ENCODE results near the gene CD46.

CD46 gene

GRCh38 chr1:207828046-207828445 lies 76.2 kb downstream of the CD46 start:
- DNase-seq (ENCODE audit: low read depth): no peak

DNA sequence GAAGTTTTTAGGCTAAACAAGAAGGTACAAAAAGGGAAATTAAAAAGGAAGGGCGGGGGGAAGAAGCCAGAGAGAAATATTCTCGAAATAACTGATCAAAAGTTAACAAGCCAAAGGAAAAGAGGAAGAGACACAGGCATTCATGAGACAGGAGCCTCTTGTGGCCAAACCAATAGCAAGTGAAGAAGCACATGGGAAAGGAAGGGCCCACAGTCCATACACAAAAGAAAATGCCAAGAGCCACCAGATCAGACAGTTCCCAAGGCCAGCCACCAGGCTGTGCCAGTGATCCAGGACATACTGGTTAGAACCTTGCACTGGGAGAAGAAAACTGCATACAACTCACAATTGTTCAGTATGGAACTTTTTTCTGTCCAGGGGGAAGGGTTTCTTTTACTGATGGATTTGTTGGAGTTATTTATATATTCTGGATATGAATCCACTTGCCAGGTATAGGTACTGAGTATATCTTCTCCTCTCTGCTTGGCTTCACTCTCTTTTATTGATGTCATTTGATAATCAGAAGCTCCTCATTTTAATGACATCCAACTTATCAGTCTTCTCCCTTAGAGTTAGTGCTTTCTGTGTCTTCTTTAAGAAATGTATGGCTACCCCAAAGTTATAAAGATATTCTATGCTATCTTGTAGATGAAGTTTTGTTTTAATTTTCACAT lies 76.8 kb downstream of the CD46 start:
- DNase-seq (ENCODE audit: low read depth): peak; percentile 21

GRCh38 chr1:207829576-207829975 lies 77.7 kb downstream of the CD46 start:
- DNase-seq (ENCODE audit: low read depth): no peak

- DNase-seq (ENCODE audit: low read depth): no peak
Observed at GRCh38 chr1:207830788-207831187, 78.9 kb downstream of the CD46 start.

GRCh38 chr1:207831517-207832327 lies 79.9 kb downstream of the CD46 start:
- DNase-seq (ENCODE audit: low read depth): no peak

DNA sequence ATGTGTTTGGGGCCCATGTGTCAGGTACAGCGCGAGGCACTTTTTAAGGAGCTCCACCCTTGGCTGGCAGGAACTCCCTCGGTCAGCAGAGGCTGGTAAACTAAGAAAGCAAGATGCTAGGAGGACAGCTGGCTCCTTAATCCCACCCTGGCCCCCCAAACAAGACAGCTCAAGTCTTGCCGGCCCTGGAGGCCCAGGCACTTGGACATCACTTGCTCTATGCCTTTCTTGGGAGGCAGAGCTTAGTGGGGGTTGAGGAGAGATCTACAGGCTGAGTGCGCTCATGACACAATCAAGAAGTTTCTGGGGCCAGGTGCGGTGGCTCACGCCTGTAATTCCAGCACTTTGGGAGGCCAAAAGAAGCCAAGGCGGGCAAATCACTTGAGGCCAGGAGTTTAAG lies 80.9 kb downstream of the CD46 start:
- DNase-seq (ENCODE audit: low read depth): no peak

GRCh38 chr1:207833381-207833780 lies 81.5 kb downstream of the CD46 start:
- no peak for DNase-seq (ENCODE audit: low read depth)

- DNase-seq (ENCODE audit: low read depth): no peak
Observed at GRCh38 chr1:207833956-207834660, 82.3 kb downstream of the CD46 start.

DNA sequence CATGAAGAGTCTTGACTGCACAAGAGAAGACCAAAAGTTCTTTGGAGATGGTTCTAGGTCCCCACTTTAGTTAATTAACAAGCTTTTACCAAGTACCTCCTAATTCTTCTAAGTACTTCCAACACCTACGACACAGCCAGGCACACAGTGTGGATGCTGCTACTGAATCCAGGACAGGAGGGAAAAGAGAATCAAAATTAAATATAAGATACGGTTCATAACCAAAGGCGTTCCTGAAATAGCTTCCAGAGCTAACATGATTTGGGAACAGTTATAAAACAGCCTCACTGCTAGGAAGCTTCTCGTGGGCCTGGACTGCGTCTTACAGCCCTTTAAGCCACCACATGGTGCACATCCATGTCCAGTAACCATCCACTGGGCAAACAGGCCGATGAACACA lies 84.1 kb downstream of the CD46 start:
- no peak for DNase-seq (ENCODE audit: low read depth)

GRCh38 chr1:207836591-207837347 lies 84.9 kb downstream of the CD46 start:
- no peak for DNase-seq (ENCODE audit: low read depth)

GRCh38 chr1:207837673-207838072 lies 85.8 kb downstream of the CD46 start:
- no peak for DNase-seq (ENCODE audit: low read depth)

GRCh38 chr1:207838156-207839082 lies 86.6 kb downstream of the CD46 start:
- no peak for DNase-seq (ENCODE audit: low read depth)

DNA sequence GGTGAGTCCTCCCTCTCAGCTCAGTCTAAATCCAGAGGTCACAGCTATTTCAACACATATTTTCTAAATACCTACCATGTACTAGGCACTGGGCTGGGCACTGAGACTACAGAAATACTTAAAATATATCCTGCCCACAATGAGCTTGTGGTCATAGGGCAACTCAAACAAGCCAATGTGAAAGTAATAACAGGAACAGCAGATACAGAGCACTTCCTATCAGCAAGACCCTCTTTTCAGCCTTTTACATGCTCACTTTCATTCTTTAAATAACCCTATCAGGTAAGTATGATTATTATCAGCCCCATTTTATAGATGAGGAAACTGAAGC lies 87.2 kb downstream of the CD46 start:
- no peak for DNase-seq (ENCODE audit: low read depth)

GRCh38 chr1:207840380-207840779 lies 88.5 kb downstream of the CD46 start:
- DNase-seq (ENCODE audit: low read depth): no peak

DNA sequence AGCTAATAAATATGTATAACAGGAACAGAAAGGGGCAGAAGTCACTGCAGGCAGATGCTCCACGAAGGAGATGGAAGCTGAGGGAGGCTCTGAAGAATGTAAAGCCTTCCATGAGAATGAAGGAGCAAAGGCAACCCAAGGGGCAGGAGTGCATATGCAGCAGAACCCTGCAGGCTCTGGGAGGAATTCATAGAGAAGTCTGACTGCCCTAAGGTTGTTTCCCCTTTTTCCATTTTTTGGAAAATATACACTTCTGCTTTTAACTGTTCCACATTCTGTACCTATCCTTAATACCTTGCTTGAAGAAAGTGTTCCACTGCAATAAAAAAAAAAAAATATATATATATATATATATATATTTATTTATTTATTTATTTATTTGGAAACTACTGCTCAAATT lies 89.4 kb downstream of the CD46 start:
- DNase-seq (ENCODE audit: low read depth): no peak

DNA sequence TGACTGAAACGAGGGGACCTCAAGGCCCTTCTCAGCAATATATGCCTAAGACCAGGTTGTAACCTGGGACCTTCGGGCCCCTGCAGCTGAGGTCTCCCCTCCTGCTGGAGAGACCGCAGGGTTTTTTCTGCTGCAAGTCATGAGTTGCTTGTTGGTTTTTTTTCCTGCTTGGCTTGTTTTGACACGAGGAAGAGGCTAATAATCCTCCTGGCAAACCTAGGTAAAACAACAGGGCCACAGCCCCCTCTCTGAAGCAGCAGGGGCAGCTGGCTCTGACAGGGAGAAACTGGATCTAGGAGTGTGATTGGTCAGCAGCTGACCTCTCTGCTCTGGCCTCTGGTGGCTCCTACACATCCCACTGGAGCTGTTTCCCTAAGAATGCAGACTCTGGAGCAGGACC lies 90.0 kb downstream of the CD46 start:
- no peak for DNase-seq (ENCODE audit: low read depth)

GRCh38 chr1:207842506-207842905 lies 90.7 kb downstream of the CD46 start:
- DNase-seq (ENCODE audit: low read depth): no peak

GRCh38 chr1:207844371-207844770 lies 92.5 kb downstream of the CD46 start:
- DNase-seq (ENCODE audit: low read depth): no peak
